ENCODE measurements around the gene ADAP1.

GRCh38 chr7:889391-889790 lies 65.1 kb downstream of the ADAP1 start:
- no peak for TF ChIP-seq CTCF (conservative IDR thresholded peaks at IDR 0.05; ENCODE audit: low read depth, low read length)
- no peak for TF ChIP-seq EZH2 (IDR thresholded peaks at IDR 0.05; ENCODE audit: borderline replicate concordance, low read depth, low read length, poor library complexity, severe bottlenecking)

All from A673 (cell line).